KMS-11 (cell line): Measurements from ENCODE around the gene SPON2.

Experiments
- H2AFZ ChIP-seq: fragments of 200-600 bp; sonication (generic); 2 replicates; pipeline ENCODE4 v1.6.1; 2016; ENCODE audit warnings: antibody characterized with exemption, mixed run types, low read depth
- H3K27ac ChIP-seq: fragments of 200-600 bp; sonication (generic); 2 replicates; pipeline ENCODE4 v1.6.1; 2016; ENCODE audit warnings: mild to moderate bottlenecking, mixed run types
- H3K27me3 ChIP-seq: fragments of 200-600 bp; sonication (generic); 2 replicates; pipeline ENCODE4 v1.6.1; 2017; ENCODE audit warnings: mild to moderate bottlenecking, low read depth, mixed run types, moderate library complexity; ENCODE audit not compliant: insufficient read depth
- H3K36me3 ChIP-seq: fragments of 200-600 bp; sonication (generic); 2 replicates; pipeline ENCODE4 v1.6.1; 2017; ENCODE audit warnings: mild to moderate bottlenecking, mixed run types; ENCODE audit not compliant: insufficient read depth
- H3K4me1 ChIP-seq: fragments of 200-600 bp; sonication (generic); 2 replicates; pipeline ENCODE4 v1.6.1; 2016; ENCODE audit warnings: mild to moderate bottlenecking, low read depth, mixed run types; ENCODE audit not compliant: poor library complexity, severe bottlenecking
- H3K4me2 ChIP-seq: fragments of 200-600 bp; sonication (generic); 2 replicates; pipeline ENCODE4 v1.7.0; 2016; ENCODE audit warnings: mild to moderate bottlenecking, mixed run types
- H3K4me3 ChIP-seq: fragments of 200-600 bp; sonication (generic); IDR thresholded peaks from 2 replicates; pipeline ENCODE4 v1.6.1; 2017; ENCODE audit warnings: low read depth, low read length, mixed read lengths; ENCODE audit not compliant: insufficient read depth
- H3K79me2 ChIP-seq: fragments of 200-600 bp; sonication (generic); 2 replicates; pipeline ENCODE4 v1.6.1; 2016; ENCODE audit warnings: low read depth, mixed run types; ENCODE audit not compliant: insufficient read depth
- H3K9ac ChIP-seq: fragments of 200-600 bp; sonication (generic); 2 replicates; pipeline ENCODE4 v1.6.1; 2016; ENCODE audit warnings: mild to moderate bottlenecking, mixed run types
- H4K20me1 ChIP-seq: fragments of 200-600 bp; sonication (generic); 2 replicates; pipeline ENCODE4 v1.6.1; 2016; ENCODE audit warnings: mild to moderate bottlenecking, mixed run types; ENCODE audit not compliant: insufficient read depth
- TF ChIP-seq, protein P1 (sequence below): fragments of 200-600 bp; sonication (generic); conservative IDR thresholded peaks from 2 replicates; pipeline ENCODE4 v1.6.1; 2017; ENCODE audit warnings: low read depth, mild to moderate bottlenecking, antibody characterized with exemption, low read length, moderate library complexity, mixed read lengths

The SPON2 gene

DNA sequence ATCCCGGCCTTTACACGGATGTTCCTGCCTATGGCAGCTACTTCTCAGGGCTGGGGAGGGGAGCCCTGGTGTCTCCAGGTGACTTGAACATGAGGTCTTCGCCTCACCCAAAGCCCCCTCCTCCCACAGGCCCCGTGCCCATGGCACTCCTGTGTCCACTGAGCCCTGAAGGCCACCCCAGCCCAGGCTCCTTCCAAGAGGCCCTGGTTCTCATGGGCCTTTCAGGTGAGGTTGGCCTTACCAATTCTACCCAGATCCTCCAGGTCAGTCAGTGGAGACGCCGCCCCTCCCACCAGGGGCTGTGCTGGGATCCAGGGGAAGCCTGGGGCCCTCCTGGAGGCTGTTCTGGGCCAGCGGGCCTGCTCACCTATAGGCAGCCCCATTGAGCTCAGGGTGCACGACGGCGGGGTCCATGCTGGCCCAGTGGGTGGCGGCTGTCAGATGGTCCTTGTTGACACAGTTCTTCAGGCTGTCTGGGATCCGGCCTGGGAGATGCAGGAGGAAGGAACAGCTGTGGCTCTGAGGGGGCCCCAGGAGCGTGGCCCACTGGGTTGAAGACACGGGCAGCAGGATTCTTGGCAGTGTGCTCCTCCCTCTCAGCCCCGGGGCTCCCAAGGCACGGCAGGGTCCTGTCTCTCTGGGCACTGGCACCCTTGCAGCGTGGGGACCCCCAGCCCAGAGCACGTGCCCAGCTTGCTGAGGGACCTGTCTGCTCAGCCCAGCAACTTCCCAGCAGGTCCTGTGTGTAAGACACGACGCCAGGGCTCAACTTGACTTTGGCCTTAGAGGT lies 40.4 kb upstream of the SPON2 start:
- Histone ChIP-seq H3K27ac (no peak overlapping the region), H3K27me3 (no peaks in the 10 kb centered on the region), H3K9ac (no peak overlapping the region), H4K20me1 (no peaks in the 10 kb centered on the region), H3K4me3 (no peak overlapping the region), H3K79me2 (no peaks in the 10 kb centered on the region), H2AFZ (no peak overlapping the region), H3K4me2 (no peak overlapping the region), H3K4me1 (no peaks in the 10 kb centered on the region), H3K36me3 (no peaks in the 10 kb centered on the region)
- TF ChIP-seq, protein P1, sequence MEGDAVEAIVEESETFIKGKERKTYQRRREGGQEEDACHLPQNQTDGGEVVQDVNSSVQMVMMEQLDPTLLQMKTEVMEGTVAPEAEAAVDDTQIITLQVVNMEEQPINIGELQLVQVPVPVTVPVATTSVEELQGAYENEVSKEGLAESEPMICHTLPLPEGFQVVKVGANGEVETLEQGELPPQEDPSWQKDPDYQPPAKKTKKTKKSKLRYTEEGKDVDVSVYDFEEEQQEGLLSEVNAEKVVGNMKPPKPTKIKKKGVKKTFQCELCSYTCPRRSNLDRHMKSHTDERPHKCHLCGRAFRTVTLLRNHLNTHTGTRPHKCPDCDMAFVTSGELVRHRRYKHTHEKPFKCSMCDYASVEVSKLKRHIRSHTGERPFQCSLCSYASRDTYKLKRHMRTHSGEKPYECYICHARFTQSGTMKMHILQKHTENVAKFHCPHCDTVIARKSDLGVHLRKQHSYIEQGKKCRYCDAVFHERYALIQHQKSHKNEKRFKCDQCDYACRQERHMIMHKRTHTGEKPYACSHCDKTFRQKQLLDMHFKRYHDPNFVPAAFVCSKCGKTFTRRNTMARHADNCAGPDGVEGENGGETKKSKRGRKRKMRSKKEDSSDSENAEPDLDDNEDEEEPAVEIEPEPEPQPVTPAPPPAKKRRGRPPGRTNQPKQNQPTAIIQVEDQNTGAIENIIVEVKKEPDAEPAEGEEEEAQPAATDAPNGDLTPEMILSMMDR = no peak

DNA sequence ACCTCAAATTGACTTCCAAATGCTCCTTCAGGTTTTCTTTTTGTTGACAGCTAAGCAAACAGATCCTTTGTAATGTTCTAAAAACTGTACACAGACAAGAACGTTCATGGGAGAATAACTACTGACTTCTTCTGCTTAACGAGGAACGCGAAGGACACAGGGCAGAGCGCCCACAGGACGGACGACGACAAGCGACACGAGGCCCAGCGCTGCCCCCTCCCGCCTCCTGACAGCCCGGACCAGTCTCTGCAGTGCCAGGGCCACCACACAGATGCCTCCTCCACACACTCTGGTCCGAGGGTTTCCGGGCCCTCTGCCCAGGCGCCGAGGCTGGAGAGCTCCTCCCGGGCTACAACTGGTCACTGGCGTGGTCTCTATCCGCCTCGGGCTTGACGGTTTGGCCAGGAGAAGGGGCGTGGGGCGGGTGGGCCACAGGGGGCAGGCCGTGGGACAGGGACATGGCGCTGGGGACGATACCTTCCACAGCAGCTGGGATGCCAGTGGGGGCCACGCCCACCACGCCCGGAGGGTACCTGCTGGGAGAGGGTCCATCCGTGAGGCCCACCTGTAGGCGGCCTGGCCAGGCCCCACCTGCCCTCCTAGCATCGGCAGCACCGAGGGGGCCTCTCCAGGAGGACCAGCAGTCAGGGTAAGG lies 39.6 kb upstream of the SPON2 start:
- no peak overlapping the region for H2AFZ ChIP-seq
- no peak overlapping the region for H3K27ac ChIP-seq
- H4K20me1 ChIP-seq = no peaks in the 10 kb centered on the region
- H3K9ac ChIP-seq = no peak overlapping the region
- TF ChIP-seq, protein P1 = no peak
- no peaks in the 10 kb centered on the region for H3K27me3 ChIP-seq
- H3K4me2 ChIP-seq = no peak overlapping the region
- H3K36me3 ChIP-seq = no peaks in the 10 kb centered on the region
- H3K79me2 ChIP-seq = no peaks in the 10 kb centered on the region
- no peaks in the 10 kb centered on the region for H3K4me1 ChIP-seq
- no peak overlapping the region for H3K4me3 ChIP-seq

DNA sequence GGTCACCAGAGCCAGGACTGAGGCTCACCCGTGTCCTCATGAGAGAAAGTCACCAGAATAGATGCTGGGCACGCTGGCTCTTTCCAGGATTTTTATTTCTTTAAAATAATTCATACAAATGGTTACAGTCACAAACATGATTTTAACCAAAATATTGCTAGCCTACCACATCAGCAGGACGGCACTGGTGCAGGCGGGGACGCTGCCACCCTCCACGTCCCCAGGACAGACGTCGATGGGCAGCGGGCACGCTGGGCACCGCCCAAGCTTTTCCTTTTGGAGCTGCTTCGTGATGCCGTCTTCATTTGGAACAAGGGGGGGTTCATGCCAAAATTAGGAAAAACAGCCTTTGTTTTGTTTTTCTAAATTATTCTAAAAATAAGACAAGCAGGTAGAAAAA lies 39.0 kb upstream of the SPON2 start:
- H3K27ac ChIP-seq = no peak overlapping the region
- H3K4me1 ChIP-seq = no peaks in the 10 kb centered on the region
- H3K27me3 ChIP-seq = no peaks in the 10 kb centered on the region
- no peak overlapping the region for H3K4me2 ChIP-seq
- no peak overlapping the region for H3K4me3 ChIP-seq
- no peak overlapping the region for H3K9ac ChIP-seq
- H3K79me2 ChIP-seq = no peaks in the 10 kb centered on the region
- H2AFZ ChIP-seq = no peak overlapping the region
- TF ChIP-seq, protein P1 = no peak
- no peaks in the 10 kb centered on the region for H4K20me1 ChIP-seq
- H3K36me3 ChIP-seq = no peaks in the 10 kb centered on the region

DNA sequence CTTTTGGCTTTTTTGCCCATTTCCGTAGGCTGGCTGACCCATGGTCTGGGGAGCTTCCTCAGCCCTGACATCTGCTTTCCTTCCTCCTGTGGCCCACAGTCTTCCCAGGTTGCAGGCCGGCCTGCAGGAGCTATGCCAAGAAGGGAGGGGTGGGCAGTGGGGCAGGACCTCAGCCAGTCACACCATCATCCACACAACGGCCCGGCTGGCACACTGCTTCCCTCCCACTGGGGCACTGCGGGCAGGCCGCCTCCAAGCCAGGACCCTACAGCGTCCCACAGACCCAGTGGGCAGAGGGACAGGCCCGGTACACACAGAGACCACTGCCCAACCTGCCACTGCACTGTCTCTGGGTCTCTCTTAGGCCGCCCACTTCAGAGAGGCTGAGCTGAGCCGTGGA lies 38.6 kb upstream of the SPON2 start:
- H3K4me2 ChIP-seq = no peak overlapping the region
- no peaks in the 10 kb centered on the region for H3K4me1 ChIP-seq
- H3K9ac ChIP-seq = no peak overlapping the region
- no peaks in the 10 kb centered on the region for H3K79me2 ChIP-seq
- no peak overlapping the region for H3K4me3 ChIP-seq
- TF ChIP-seq, protein P1 = no peak
- H4K20me1 ChIP-seq = no peaks in the 10 kb centered on the region
- no peaks in the 10 kb centered on the region for H3K36me3 ChIP-seq
- no peak overlapping the region for H3K27ac ChIP-seq
- no peaks in the 10 kb centered on the region for H3K27me3 ChIP-seq
- H2AFZ ChIP-seq = no peak overlapping the region
